Stimulated activated CD8-positive, alpha-beta memory T cell treated with anti-CD3 and anti-CD28 coated beads, Interleukin-7, amount 100 ng/mL, for 4 hours (primary cell): ENCODE results near the gene REXO1.
A peak's percentile ranks its signal among the peaks of the same experiment; 100 is the strongest.
"Not testable (repeated sequence)": the region's sequence is repeated elsewhere in the genome, so short reads cannot be mapped to it uniquely, and the experiment has no call there.

ENCODE experiments used
- DNase-seq, 2 donors: peaks; one replicate each; pipeline ENCODE4 v3.0.0-alpha.2; 2020; ENCODE audit warnings: low read depth in 2 of 2

REXO1 gene

GRCh38 chr19:1848399-1849131 lies at the start of gene REXO1:
REXO1 (minus strand) TSS chr19:1848483; CDS start chr19:1848358, 125 bp downstream.
- peak; percentile 93 to 98 for DNase-seq

- no peak for DNase-seq
Measured at GRCh38 chr19:1896508-1896907, 48.2 kb upstream of the REXO1 start.

- no peak for DNase-seq
Measured at GRCh38 chr19:1893791-1894190, 45.5 kb upstream of the REXO1 start.

- DNase-seq = no peak
Measured at GRCh38 chr19:1889907-1890306, 41.6 kb upstream of the REXO1 start.

GRCh38 chr19:1888385-1888784 lies 40.1 kb upstream of the REXO1 start:
- DNase-seq = no peak

GRCh38 chr19:1886360-1886759 lies 38.1 kb upstream of the REXO1 start:
- DNase-seq = not testable (repeated sequence)

- peak; percentile 88 to 93 for DNase-seq
Measured at GRCh38 chr19:1885398-1886119, 37.3 kb upstream of the REXO1 start, which contains the start of gene ABHD17A. ABHD17A (minus strand) TSS chr19:1885496; CDS start chr19:1881566, 3,930 bp downstream.

- no peak for DNase-seq
Measured at GRCh38 chr19:1884719-1885334, 36.5 kb upstream of the REXO1 start.

- peak in 1 of 2 donors; percentile 61 for DNase-seq
Measured at GRCh38 chr19:1884291-1884718, 36.0 kb upstream of the REXO1 start.

- DNase-seq = no peak
Measured at GRCh38 chr19:1883784-1884183, 35.5 kb upstream of the REXO1 start.

GRCh38 chr19:1882786-1883692 lies 34.8 kb upstream of the REXO1 start:
- no peak for DNase-seq

- peak; percentile 62 to 65 for DNase-seq
Measured at GRCh38 chr19:1882089-1882785, 34.0 kb upstream of the REXO1 start.

- not testable (repeated sequence) for DNase-seq
Measured at GRCh38 chr19:1881393-1882088, 33.3 kb upstream of the REXO1 start.

GRCh38 chr19:1880611-1881392 lies 32.5 kb upstream of the REXO1 start:
- no peak for DNase-seq

GRCh38 chr19:1879982-1880381 lies 31.7 kb upstream of the REXO1 start:
- DNase-seq = not testable (repeated sequence)

- not testable (repeated sequence) for DNase-seq
Measured at GRCh38 chr19:1878583-1878982, 30.3 kb upstream of the REXO1 start.

- DNase-seq = not testable (repeated sequence)
Measured at GRCh38 chr19:1877280-1877660, 29.0 kb upstream of the REXO1 start.

- not testable (repeated sequence) for DNase-seq
Measured at GRCh38 chr19:1876496-1877279, 28.4 kb upstream of the REXO1 start.
